Muscle of back (tissue), 11 donors: Measurements from ENCODE around the gene TMEM255B. TPM values are rescaled to one million over a fixed set of nuclear protein-coding genes. Genes with fewer than 3 reads are reported as not detected.
"Not testable (repeated sequence)": the region's sequence is repeated elsewhere in the genome, so short reads cannot be mapped to it uniquely, and the experiment has no call there.

Experiments
- DNase-seq, 3 donors: peaks; one replicate each; pipeline versions ENCODE4 v3.0.0 to v3.0.0-alpha.2; 2013
- polyA plus RNA-seq, 10 donors: library from polyadenylated mRNA; unstranded; fragments of 120-200 nt; gene quantifications; one replicate each; pipeline ENCODE4 v1.2.1, GENCODE V29; 2013; ENCODE audit not compliant: insufficient read length in 10 of 10

The TMEM255B gene
- polyA plus RNA-seq, 10 donors = 4.4 to 10.1 (median 6.1) TPM

DNA sequence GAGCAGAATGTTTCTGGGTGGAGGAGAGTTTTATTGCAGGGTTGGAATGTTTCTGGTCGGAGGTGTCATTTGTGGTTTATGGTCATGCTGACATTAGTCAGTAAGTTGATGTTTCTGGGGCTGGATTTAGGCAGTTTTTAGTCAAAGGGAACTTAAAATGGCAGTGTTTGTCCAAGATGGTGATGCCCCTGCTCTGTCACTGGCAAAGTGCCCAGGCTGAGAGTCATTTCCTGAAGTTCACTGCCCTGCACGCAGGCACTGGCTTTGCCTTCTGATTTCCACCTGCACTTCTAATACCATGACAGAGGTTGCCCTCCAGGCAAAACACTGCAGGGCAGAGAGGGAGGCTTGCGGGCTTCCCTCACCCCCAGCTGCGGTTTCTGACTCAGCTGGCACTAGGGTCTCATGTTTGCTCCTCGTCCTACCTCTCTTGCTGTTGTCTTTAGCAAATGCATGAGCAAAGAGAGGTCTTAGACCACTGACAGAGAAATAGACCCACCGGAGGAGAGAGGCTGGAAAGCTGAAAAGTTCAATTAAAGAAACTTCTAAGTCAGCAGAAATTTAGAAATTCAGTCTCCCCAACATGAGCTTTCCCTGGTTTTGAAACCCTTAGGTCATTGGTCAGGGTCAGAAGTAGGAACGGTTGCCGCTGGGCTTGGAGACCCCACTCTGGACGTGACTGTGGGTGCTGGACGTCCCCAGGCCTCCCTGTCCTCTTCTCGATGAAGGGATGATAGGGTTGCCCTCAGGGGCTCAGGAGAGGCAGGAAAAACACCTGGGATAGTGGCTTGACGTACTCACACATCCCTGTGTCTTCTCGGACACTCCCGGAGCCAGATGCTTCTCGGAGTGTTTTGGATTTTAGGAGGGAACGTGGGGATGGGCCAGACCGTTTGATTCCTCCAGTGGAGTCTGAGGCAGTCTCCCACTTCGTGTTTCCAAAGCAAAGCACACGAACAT is 26.3 kb downstream of the TMEM255B start:
- DNase-seq = no peak

DNA sequence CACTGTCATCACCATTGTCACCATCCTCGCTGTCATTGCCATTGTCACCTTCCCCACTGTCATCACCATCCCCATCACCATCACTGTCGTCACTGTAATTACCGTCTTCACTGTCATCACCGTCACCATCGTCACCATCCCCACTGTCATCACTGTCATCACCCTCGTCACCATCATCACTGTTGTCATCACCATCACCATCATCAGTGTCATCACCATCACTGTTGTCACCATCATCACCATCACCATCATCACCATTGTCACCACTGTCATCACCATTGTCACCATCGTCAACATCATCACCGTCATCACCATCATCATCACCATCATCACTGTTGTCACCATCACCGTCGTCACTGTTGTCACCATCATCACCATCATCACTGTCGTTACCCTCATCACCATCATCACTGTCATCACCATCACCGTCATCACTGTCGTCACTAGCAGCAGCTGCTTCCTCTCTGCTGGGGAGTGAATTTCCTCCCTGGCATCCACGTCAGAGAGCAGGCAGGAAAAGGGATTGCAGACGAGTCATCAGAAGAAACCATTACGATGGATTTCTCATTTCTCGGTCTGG is 27.3 kb downstream of the TMEM255B start:
- no peak for DNase-seq

GRCh38 chr13:113787694-113788093 is 28.7 kb downstream of the TMEM255B start:
- no peak for DNase-seq

DNA sequence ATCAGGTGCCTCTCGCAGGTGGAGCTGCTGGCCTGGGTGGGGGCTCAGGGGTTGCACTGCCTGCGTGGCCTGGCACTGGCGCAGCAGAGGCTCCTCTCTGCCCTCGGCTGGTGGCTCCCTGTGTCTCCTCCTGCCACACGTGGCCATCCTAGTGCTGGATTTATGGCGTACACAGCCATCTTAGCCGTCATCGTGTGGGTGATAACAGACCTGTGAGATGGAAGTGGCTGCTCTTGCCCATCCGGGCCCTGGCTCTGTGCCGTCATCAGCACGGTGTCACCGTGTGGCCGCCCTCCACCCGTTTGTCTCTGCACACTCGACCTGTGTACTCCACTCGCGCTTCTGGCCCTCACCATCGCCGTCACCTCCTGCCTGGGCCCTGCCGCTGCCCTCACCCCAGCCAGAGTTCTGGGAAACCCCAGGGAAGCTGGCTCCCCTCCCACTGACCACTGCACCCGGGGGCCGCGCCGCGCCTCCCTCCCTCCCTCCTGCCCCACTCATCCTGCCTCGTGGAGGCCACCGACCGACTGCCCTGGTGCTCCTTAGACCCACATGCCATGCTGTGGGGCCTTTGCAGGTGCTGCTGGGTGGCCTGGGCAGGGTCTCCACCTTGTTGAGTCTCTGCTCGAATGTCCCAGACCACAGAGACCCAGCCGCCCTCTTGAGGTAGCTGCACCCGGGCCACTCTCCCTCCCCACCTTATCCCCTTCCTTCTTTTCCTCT is 29.5 kb downstream of the TMEM255B start:
- no peak for DNase-seq

GRCh38 chr13:113789167-113789566 is 30.1 kb downstream of the TMEM255B start:
- no peak for DNase-seq

DNA sequence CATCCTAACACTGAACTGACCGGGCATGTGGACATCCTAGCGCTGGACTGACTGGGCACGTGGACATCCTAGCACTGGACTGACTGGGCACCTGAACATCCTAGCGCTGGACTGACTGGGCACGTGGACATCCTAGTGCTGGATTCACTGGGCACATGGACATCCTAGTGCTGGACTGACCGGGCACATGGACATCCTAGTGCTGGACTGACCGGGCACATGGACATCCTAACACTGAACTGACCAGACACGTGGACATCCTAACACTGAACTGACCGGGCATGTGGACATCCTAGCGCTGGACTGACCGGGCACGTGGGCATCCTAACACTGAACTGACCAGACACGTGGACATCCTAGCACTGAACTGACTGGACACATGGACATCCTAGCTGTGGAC is 30.9 kb downstream of the TMEM255B start:
- not testable (repeated sequence) for DNase-seq

- DNase-seq = no peak
Observed at GRCh38 chr13:113791226-113791625, 32.2 kb downstream of the TMEM255B start.

DNA sequence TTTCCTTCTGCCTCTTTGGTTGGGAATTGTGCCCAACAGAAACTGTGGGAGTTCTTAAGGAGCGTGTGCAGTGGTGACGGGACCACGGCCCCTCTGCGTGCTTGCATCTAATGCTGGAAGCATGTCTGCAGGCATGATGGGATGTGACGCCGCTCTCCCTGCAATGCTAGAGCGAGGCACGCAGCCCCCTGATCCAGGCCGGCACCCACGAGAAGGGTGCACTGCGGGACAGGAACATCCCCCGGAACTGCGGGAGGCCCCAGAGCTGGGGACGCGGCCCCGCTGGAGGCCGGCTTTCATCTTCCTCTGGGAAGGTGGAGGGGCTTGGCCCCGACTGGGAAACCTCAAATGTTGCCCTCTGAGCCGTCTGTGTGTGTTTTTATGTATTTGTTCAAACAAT is 32.7 kb downstream of the TMEM255B start:
- no peak for DNase-seq

DNA sequence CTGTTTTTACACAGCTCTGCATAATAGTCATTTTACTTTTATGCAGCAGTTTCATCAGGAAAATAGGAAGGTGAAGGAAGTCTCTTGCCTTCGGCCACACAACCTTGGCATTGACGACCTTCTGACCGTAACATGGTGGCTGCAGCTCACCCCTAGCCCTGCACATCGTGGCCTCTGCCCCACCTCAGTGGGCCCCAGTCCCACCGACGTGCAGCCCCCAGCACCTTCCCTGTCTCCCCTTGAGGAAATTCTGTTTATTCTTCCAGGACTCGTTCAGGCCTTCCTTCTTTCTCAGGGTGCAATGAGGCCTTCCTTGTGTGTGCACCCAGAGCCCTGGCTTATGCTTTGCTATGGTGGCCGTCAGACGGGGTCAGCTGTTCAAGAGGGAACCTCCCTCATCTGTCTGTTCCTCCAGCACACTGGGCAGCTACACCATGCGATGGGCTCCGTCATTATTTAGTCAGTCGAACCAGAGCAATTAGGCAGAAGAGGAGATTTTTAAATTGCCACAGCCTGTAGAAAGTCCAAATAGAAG is 33.3 kb downstream of the TMEM255B start:
- DNase-seq = no peak

DNA sequence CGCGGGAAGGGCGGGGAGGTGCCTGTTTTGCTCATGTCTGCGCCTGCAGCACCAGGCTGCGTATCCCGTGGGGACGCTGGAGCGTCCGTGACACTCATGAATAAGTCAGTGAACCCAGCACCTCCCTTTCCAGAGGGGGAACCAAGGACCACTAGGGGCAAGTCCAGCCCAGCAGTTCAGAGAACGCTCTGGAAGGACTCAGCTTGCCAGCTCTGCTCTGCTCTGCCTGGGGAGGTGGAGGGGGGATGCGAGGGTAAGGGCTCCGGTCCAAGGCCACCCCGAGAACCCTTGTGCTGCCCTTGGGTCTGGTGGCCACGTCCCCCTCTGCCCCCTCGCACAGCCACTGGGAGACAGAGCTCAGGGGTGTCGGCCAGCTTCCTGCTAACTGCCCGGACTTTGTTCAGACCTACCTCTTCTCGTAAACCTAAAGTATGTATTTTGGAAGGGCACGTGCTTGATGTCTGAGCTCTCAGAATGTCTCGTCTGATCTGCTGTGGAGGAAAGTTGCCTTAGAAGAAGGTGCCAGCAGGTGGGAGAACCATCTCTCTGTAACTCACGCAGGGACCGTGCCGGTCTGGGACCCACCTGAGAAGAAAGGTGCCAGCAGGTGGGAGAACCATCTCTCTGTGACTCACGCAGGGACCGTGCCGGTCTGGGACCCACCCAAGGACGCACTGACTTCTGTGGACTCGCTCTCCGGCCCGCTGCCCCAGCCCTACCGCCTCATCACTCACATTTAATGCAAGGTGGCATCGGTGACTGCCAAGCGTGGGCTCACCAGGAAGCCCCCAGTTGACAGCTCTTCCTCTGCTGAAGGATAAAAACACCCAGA is 34.1 kb downstream of the TMEM255B start:
- DNase-seq = no peak

GRCh38 chr13:113793718-113794085 is 34.7 kb downstream of the TMEM255B start:
- DNase-seq = no peak

DNA sequence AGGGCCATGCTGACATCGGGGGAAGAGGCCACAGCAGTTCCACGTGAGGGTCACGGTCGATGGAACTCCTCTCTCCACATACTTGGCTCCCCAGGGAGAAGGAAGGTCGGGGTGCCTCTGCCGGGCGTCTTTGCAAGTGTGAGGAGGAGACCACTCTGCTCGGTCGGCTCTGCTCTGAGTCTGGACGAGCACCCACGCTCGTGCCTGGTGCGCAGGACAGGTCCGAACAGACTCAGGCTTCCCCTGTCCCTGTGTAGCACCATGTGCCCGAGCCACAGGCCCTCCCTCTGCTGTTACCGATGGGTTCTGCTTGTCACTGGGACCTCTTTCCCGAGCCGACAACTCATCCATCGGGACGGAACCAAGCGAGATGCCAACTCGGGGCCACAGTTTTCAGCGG is 35.1 kb downstream of the TMEM255B start:
- DNase-seq = no peak

DNA sequence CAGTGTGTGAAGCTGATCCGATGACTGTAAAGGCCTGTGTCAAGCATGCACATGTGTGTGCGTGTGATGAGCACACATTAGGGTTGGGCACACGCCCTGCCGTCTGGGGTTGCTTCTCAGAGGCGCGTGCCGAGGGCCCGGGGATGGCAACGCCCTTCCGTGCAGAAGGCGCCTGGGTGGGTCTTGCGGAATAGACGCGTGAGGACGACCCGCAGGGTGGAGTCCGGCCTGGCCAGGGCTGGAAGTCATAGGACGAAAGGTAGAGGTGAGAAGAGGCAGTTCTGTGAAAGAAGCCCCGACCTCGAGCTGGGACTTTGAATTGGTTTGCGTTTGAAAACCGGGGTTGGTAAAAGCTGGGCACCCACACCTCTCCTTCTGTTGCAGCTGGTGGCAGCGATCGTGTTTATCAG is 35.7 kb downstream of the TMEM255B start:
- no peak for DNase-seq

GRCh38 chr13:113795362-113795761 is 36.3 kb downstream of the TMEM255B start:
- DNase-seq = not testable (repeated sequence)

GRCh38 chr13:113796211-113796963 is 37.4 kb downstream of the TMEM255B start:
- DNase-seq = no peak

DNA sequence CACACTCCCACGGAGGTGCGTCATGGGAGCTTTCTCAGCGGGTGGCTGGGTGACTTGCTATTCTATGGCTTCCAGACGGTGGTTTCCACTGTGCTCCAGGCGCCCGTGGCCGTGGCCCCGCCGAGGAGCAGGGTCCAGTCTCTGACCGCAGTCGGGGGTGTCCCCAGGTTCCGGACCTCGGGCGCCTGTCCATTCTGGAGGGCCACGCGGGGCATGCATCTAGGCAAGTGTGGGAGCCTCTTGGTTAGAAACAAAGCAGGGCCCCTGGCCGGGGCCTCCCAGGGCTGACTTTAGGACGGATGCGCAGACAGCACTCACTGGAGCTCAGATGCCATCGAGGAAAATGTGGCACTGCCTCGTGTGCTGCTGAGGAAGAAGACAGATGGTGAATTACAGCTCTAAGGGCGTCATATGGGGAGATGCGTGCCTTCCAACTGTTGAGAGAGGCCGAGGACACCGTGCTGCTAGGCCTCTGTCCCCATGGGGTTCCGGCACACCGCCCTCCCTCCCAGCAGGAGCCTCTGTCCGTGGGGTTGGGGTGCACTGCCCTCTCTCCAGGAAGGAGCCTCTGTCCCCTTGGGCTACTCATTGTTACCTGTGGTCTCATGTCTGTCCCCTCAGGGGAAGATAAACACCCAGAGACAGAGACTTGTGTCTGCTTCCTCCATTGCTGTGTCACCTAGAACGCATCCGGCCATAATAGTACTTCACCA is 38.1 kb downstream of the TMEM255B start:
- no peak for DNase-seq

DNA sequence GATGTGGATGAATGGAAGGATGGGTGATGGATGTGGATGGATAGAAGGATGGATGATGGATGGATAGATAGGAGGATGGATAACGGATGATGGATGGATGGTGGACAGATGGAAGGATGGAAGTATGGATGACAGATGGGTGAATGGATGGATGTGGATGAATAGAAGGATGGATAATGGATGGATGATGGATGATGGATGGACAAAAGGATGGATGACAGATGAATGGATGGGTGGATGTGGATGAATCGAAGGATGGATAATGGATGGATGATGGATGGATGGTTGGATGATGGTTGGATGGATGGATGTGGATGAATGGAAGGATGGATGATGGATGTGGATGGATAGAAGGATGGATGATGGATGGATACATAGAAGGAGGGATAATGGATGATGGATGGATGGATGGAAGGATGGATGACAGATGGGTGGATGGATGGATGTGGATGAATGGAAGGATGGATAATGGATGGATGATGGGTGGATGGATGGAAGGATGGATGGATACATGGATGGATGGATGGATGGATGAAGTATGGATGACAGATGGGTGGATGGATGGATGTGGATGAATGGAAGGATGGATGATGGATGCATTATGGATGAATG is 39.3 kb downstream of the TMEM255B start:
- no peak for DNase-seq

GRCh38 chr13:113800576-113800926 is 41.5 kb downstream of the TMEM255B start:
- DNase-seq = no peak

DNA sequence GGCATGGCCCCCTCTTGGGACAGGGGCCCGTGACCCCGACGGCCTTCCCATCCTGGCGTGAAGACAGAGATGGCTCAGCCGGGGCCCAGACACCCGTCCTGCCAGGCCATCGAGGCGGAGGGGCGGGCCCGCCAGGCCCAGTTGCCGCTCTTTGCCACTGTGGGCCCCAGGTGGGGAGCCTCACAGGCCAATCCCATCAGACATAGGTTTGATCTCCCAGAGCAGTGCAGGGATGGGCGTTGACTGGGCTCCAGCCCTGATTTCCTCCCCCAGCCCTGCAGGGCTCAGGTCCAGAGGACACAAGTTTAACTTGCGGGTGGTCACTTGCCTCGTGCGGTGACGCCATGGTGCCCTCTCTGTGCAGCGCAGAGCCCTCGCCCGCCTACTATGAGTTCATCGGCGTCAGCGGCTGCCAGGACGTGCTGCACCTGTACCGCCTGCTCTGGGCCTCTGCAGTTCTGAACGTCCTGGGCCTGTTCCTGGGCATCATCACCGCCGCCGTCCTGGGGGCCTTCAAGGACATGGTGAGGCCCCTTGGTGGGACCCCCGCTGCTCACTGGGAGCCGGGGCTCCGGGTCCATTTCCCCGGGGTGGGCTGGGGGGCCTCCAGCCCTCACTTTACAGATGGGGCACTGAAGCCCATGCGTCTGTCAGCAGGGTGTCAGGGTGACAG is 42.4 kb downstream of the TMEM255B start:
- no peak for DNase-seq
